WTC11 (cell line): ENCODE measurements around the gene SELENOP.
"Not testable (repeated sequence)": the region's sequence is repeated elsewhere in the genome, so short reads cannot be mapped to it uniquely, and the experiment has no call there.

Experiments
- CTCF ChIP-seq: fragments of 200-600 bp; IDR thresholded peaks from 2 replicates; pipeline ENCODE4 v1.8.0; 2022; ENCODE audit warnings: antibody characterized with exemption
- TF ChIP-seq, protein P1 (sequence below): sonication (generic); formaldehyde crosslinking; IDR thresholded peaks from 2 replicates; pipeline ENCODE4 v1.8.0; 2023; ENCODE audit warnings: missing genetic modification reagents, mild to moderate bottlenecking, borderline replicate concordance

DNA sequence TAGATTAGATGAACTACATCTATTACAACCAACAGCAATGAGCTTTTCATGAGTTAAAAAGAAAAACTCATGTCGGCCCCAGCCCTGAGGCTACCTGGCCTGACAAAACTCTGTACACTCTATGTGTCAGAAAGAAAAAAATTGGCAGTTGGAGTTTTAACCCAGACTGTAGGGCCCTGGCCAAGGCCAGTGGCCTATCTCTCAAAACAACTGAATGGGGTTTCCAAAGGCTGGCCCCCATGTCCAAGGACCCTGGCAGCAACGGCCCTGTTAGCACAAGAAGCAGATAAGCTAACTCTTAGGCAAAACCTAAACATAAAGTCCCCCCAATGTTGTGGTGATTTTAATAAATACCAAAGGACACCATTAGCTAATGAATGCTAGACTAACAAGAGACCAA lies 4.9 kb upstream of the SELENOP start:
- TF ChIP-seq CTCF = not testable (repeated sequence)
- TF ChIP-seq, protein P1, sequence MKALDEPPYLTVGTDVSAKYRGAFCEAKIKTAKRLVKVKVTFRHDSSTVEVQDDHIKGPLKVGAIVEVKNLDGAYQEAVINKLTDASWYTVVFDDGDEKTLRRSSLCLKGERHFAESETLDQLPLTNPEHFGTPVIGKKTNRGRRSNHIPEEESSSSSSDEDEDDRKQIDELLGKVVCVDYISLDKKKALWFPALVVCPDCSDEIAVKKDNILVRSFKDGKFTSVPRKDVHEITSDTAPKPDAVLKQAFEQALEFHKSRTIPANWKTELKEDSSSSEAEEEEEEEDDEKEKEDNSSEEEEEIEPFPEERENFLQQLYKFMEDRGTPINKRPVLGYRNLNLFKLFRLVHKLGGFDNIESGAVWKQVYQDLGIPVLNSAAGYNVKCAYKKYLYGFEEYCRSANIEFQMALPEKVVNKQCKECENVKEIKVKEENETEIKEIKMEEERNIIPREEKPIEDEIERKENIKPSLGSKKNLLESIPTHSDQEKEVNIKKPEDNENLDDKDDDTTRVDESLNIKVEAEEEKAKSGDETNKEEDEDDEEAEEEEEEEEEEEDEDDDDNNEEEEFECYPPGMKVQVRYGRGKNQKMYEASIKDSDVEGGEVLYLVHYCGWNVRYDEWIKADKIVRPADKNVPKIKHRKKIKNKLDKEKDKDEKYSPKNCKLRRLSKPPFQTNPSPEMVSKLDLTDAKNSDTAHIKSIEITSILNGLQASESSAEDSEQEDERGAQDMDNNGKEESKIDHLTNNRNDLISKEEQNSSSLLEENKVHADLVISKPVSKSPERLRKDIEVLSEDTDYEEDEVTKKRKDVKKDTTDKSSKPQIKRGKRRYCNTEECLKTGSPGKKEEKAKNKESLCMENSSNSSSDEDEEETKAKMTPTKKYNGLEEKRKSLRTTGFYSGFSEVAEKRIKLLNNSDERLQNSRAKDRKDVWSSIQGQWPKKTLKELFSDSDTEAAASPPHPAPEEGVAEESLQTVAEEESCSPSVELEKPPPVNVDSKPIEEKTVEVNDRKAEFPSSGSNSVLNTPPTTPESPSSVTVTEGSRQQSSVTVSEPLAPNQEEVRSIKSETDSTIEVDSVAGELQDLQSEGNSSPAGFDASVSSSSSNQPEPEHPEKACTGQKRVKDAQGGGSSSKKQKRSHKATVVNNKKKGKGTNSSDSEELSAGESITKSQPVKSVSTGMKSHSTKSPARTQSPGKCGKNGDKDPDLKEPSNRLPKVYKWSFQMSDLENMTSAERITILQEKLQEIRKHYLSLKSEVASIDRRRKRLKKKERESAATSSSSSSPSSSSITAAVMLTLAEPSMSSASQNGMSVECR = not testable (repeated sequence)
